IPS DF 6.9 (cell line): ENCODE results near the gene KCNAB2.

Experiments
- DNase-seq: peaks from one replicate; pipeline ENCODE4 v3.0.0-alpha.2; 2013; ENCODE audit warnings: low read depth, low spot score
- H3K27ac ChIP-seq: one replicate; pipeline ENCODE4 v1.5.1; 2013; ENCODE audit warnings: low read length, control low read depth
- H3K27me3 ChIP-seq: 2 replicates; pipeline ENCODE4 v1.6.1; 2013; ENCODE audit warnings: mild to moderate bottlenecking, low read length; ENCODE audit not compliant: control insufficient read depth, insufficient read depth
- H3K36me3 ChIP-seq: 2 replicates; pipeline ENCODE4 v1.6.1; 2013; ENCODE audit warnings: low read length; ENCODE audit not compliant: control insufficient read depth, insufficient read depth
- H3K4me1 ChIP-seq: 2 replicates; pipeline ENCODE4 v1.6.1; 2013; ENCODE audit warnings: low read length; ENCODE audit not compliant: control insufficient read depth, insufficient read depth
- H3K4me3 ChIP-seq: 2 replicates; pipeline ENCODE4 v1.5.1; 2013; ENCODE audit warnings: mild to moderate bottlenecking, low read length
- H3K9me3 ChIP-seq: 2 replicates; pipeline ENCODE4 v1.6.1; 2013; ENCODE audit warnings: low read length, inconsistent platforms; ENCODE audit not compliant: control insufficient read depth, insufficient read depth
- WGBS: extraction: QIAGEN DNeasy Blood & Tissue Kit; methylation state at CpG from one replicate; pipeline ENCODE4 v1.1.7; 2013; ENCODE audit warnings: mixed read lengths, missing lambda C conversion rate; ENCODE audit not compliant: insufficient read length, insufficient coverage; 5-methylcytosine and 5-hydroxymethylcytosine counted together

Gene KCNAB2

GRCh38 chr1:6003568-6004411, 41.9 kb upstream of the KCNAB2 start:
- Histone ChIP-seq H3K4me1 (peaks cover 1% of the 10 kb centered on the region; the same call in 1 of the 2 replicates), H3K36me3 (no peaks in the 10 kb centered on the region), H3K9me3 (no peaks in the 10 kb centered on the region), H3K27ac (no peak overlapping the region), H3K27me3 (no peaks in the 10 kb centered on the region), H3K4me3 (no peak overlapping the region)
- WGBS: no CpG with 5 or more reads among the region's 24 CpGs
- no peak for DNase-seq

GRCh38 chr1:6004412-6005123, 41.1 kb upstream of the KCNAB2 start:
- DNase-seq: no peak
- no peak overlapping the region for H3K27ac ChIP-seq
- WGBS: no CpG with 5 or more reads among the region's 11 CpGs
- H3K27me3 ChIP-seq: no peaks in the 10 kb centered on the region
- no peaks in the 10 kb centered on the region for H3K36me3 ChIP-seq
- H3K4me3 ChIP-seq: no peak overlapping the region
- no peaks in the 10 kb centered on the region for H3K9me3 ChIP-seq
- peaks cover 1% of the 10 kb centered on the region; the same call in 1 of the 2 replicates for H3K4me1 ChIP-seq

GRCh38 chr1:6005276-6005917, 40.3 kb upstream of the KCNAB2 start:
- WGBS: no CpG with 5 or more reads among the region's 10 CpGs
- Histone ChIP-seq H3K4me3 (no peak overlapping the region), H3K4me1 (peaks cover 1% of the 10 kb centered on the region; the same call in 1 of the 2 replicates), H3K9me3 (no peaks in the 10 kb centered on the region), H3K36me3 (no peaks in the 10 kb centered on the region), H3K27me3 (no peaks in the 10 kb centered on the region), H3K27ac (no peak overlapping the region)
- DNase-seq: no peak

- Histone ChIP-seq H3K27me3 (no peaks in the 10 kb centered on the region), H3K9me3 (no peaks in the 10 kb centered on the region), H3K36me3 (no peaks in the 10 kb centered on the region), H3K4me3 (no peak overlapping the region), H3K27ac (no peak overlapping the region), H3K4me1 (peaks cover 1% of the 10 kb centered on the region; the same call in 1 of the 2 replicates)
- WGBS: no CpG with 5 or more reads among the region's 12 CpGs
- DNase-seq: no peak
These were observed 38.8 kb upstream of the KCNAB2 start for GRCh38 chr1:6006882-6007281.

- Histone ChIP-seq H3K27me3 (no peaks in the 10 kb centered on the region), H3K4me1 (peaks cover 1% of the 10 kb centered on the region; the same call in 1 of the 2 replicates), H3K9me3 (no peaks in the 10 kb centered on the region), H3K36me3 (no peaks in the 10 kb centered on the region), H3K4me3 (no peak overlapping the region), H3K27ac (no peak overlapping the region)
- no CpG with 5 or more reads among the region's 25 CpGs for WGBS
- no peak for DNase-seq
These were observed 38.2 kb upstream of the KCNAB2 start for GRCh38 chr1:6007318-6008083.

- no peak for DNase-seq
- H3K27me3 ChIP-seq: no peaks in the 10 kb centered on the region
- peaks cover 1% of the 10 kb centered on the region; the same call in 1 of the 2 replicates for H3K4me1 ChIP-seq
- no peaks in the 10 kb centered on the region for H3K36me3 ChIP-seq
- H3K4me3 ChIP-seq: no peak overlapping the region
- H3K27ac ChIP-seq: no peak overlapping the region
- H3K9me3 ChIP-seq: no peaks in the 10 kb centered on the region
- WGBS: no CpG with 5 or more reads among the region's 11 CpGs
These were observed 37.6 kb upstream of the KCNAB2 start for GRCh38 chr1:6008084-6008415.

GRCh38 chr1:6008696-6009095, 37.0 kb upstream of the KCNAB2 start:
- Histone ChIP-seq H3K36me3 (no peaks in the 10 kb centered on the region), H3K27ac (no peak overlapping the region), H3K27me3 (no peaks in the 10 kb centered on the region), H3K4me1 (no peaks in the 10 kb centered on the region), H3K4me3 (no peak overlapping the region), H3K9me3 (no peaks in the 10 kb centered on the region)
- WGBS: no CpG with 5 or more reads among the region's 6 CpGs
- no peak for DNase-seq

GRCh38 chr1:6009120-6010040, 36.3 kb upstream of the KCNAB2 start:
- no CpG with 5 or more reads among the region's 23 CpGs for WGBS
- DNase-seq: no peak
- Histone ChIP-seq H3K27me3 (no peaks in the 10 kb centered on the region), H3K4me3 (no peak overlapping the region), H3K36me3 (no peaks in the 10 kb centered on the region; the same call in 1 of the 2 replicates), H3K4me1 (no peaks in the 10 kb centered on the region), H3K27ac (no peak overlapping the region), H3K9me3 (no peaks in the 10 kb centered on the region)

- Histone ChIP-seq H3K27me3 (no peaks in the 10 kb centered on the region), H3K4me1 (no peaks in the 10 kb centered on the region), H3K27ac (no peak overlapping the region), H3K36me3 (no peaks in the 10 kb centered on the region; the same call in 1 of the 2 replicates), H3K4me3 (no peak overlapping the region), H3K9me3 (no peaks in the 10 kb centered on the region)
- no peak for DNase-seq
- WGBS: no CpG with 5 or more reads among the region's 10 CpGs
These were observed 35.1 kb upstream of the KCNAB2 start for GRCh38 chr1:6010554-6010953.
